Nephron progenitor cell (in vitro differentiated cells): Measurements from ENCODE around the gene ISG20L2.

ENCODE experiments used
- DNase-seq: peaks from one replicate; pipeline ENCODE4 v3.0.0; 2021
- H3K27ac Mint-ChIP-seq: 2 replicates; pipeline ENCODE4 v1.8.0; 2021; ENCODE audit warnings: mild to moderate bottlenecking, moderate library complexity, mixed read lengths
- H3K27me3 Mint-ChIP-seq: 2 replicates; pipeline ENCODE4 v1.8.0; 2021; ENCODE audit warnings: mild to moderate bottlenecking, low read depth, mixed read lengths; ENCODE audit not compliant: poor library complexity
- H3K36me3 Mint-ChIP-seq: 2 replicates; pipeline ENCODE4 v1.8.0; 2021; ENCODE audit warnings: low read depth, mixed read lengths
- H3K4me1 Mint-ChIP-seq: 2 replicates; pipeline ENCODE4 v1.8.0; 2021; ENCODE audit warnings: mixed read lengths
- H3K4me3 Mint-ChIP-seq: 2 replicates; pipeline ENCODE4 v1.8.0; 2021; ENCODE audit warnings: mild to moderate bottlenecking, moderate library complexity, mixed read lengths
- H3K9me3 Mint-ChIP-seq: 2 replicates; pipeline ENCODE4 v1.8.0; 2021; ENCODE audit warnings: mild to moderate bottlenecking, moderate library complexity, mixed read lengths
- TF ChIP-seq, protein P1 (sequence below): fragments of 200-600 bp; sonication (generic); IDR thresholded peaks from 2 replicates; pipeline ENCODE4 v1.5.0; 2021; ENCODE audit warnings: antibody characterized with exemption

ISG20L2 gene

DNA sequence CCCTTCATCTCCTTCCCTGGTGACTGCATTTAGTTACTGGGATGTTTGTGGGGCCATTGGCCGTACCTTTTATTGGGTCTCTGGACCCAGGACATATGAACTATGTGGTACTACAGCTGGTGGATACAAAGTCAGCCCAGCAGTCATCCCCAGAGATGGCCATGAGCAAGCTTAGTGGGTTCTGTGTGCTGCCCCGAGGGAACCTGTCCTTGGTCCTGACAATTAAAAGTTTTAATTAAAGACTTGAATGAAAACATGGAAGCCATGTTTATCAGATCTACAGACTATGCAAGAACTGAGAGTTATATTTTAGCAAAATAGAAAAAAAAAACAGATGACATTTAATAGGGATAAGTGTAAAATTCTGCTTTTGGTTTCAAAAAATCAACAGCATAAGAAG, 48.5 kb downstream of the ISG20L2 start:
- TF ChIP-seq, protein P1, sequence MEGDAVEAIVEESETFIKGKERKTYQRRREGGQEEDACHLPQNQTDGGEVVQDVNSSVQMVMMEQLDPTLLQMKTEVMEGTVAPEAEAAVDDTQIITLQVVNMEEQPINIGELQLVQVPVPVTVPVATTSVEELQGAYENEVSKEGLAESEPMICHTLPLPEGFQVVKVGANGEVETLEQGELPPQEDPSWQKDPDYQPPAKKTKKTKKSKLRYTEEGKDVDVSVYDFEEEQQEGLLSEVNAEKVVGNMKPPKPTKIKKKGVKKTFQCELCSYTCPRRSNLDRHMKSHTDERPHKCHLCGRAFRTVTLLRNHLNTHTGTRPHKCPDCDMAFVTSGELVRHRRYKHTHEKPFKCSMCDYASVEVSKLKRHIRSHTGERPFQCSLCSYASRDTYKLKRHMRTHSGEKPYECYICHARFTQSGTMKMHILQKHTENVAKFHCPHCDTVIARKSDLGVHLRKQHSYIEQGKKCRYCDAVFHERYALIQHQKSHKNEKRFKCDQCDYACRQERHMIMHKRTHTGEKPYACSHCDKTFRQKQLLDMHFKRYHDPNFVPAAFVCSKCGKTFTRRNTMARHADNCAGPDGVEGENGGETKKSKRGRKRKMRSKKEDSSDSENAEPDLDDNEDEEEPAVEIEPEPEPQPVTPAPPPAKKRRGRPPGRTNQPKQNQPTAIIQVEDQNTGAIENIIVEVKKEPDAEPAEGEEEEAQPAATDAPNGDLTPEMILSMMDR = no peak
- peaks cover 40% of the 10 kb centered on the region for H3K27me3 Mint-ChIP-seq

DNA sequence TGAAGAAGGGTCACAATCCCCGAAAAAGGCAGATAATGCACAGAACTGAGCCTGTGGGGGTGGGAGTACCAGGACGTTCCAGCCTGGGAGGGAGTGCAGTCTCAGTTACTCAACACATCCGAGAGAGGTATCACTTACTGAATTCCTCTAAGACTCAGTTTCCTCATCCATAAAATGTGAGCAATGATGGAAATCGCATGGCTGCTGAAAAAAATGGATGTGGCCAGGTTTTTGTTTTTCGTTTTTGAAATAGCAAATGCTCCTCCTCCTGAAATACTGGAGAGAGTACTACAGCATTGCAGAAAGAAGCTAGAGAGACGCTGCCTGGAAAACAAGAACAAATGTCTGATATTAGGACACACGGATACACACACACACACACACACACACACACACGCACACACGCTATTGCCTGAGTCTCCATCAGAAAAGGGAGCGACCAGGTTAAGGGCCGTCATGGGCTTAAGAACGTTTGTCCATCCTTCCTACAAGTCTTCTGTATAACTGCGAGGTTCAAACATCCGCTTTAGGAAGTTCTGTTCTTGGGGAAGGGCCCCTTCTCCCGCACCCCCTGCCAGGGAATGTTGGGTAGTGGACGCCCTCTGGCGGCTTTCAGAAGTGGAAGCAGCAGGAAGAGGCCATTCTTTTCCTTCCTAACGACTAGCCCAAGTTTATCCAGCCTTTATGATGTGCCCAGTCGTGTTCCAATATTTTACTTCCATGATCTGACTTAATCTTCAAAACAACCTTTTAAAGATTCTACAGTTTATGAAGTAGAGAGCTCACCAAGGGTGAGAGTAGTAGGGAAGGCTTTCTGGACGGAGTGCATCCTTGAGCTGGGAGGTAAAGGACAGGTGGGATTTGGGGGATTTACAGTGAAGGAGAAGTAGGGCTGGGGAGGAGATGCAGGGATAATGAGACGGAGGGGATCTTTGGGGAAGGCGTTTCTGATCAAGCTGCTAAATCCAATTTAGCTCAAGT, 50.7 kb downstream of the ISG20L2 start:
- TF ChIP-seq, protein P1 = peak; percentile 70
- peak; percentile 70 for DNase-seq

More for the DNA sequence above, 48.5 kb downstream of the ISG20L2 start:
- H3K4me1 Mint-ChIP-seq = peaks cover 49% of the 10 kb centered on the region
- no peak overlapping the region for H3K27ac Mint-ChIP-seq
- no peak for DNase-seq
- H3K36me3 Mint-ChIP-seq = peaks cover under 1% of the 10 kb centered on the region
- H3K4me3 Mint-ChIP-seq = no peak overlapping the region
- no peaks in the 10 kb centered on the region for H3K9me3 Mint-ChIP-seq

DNA sequence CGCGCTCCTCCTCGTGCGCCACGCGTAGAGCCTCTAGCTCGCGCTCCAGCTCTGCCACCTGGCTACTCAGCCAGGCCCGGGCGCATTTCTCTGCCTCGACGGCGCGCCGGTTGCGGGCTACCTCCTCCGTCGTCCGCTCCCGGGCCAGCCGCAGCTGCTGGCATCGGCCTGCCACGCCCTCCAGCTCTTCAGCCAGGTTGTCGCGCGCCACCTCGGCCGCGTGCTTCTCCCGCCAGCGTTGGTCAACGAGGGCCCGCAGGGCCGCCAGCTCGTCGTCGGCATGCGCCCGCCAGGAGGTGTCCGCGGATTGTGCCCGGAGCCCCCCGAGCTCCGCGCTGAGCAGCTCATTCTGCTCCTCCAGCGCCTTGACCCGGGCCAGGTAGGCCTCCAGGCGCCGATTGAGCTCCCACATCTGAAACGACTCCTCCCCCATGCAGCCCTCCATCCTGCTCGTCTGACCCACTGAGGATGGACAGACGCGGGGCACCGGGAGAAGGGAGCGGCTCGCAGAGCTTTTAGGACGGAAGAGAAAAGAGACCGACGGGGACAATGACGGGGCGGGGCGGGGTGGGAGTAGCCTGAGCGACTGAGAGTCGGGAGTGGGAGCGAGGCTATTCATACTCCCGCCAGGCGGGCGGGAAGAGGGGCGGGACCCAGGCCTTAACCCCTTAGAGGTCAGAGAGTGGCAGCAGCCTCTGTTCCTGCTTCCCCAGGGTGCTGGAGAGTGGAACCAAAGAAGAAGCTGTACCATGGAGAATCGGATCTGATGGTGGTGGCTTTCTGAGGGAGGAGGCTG, 51.5 kb downstream of the ISG20L2 start, which contains the start of gene NES:
Gene NES (minus strand): TSS at position 588 of the 796 bp plus-strand sequence. CDS start 143 bp downstream, at position 445.
- Mint-ChIP-seq H3K27me3 (peaks cover 33% of the 10 kb centered on the region), H3K27ac (peak within 1 kb of the TSS; percentile 93), H3K4me1 (peaks cover 60% of the 10 kb centered on the region), H3K36me3 (peaks cover 30% of the 10 kb centered on the region), H3K9me3 (peaks cover 5% of the 10 kb centered on the region), H3K4me3 (peak within 1 kb of the TSS; percentile 88)
- DNase-seq = peak; percentile 80
- TF ChIP-seq, protein P1 = no peak

More for the DNA sequence above, 50.7 kb downstream of the ISG20L2 start:
- H3K4me1 Mint-ChIP-seq = peaks cover 61% of the 10 kb centered on the region
- peaks cover 21% of the 10 kb centered on the region for H3K36me3 Mint-ChIP-seq
- peak overlapping the region; percentile 93 for H3K27ac Mint-ChIP-seq
- H3K27me3 Mint-ChIP-seq = peaks cover 33% of the 10 kb centered on the region
- peak overlapping the region; percentile 88 for H3K4me3 Mint-ChIP-seq
- no peaks in the 10 kb centered on the region for H3K9me3 Mint-ChIP-seq

DNA sequence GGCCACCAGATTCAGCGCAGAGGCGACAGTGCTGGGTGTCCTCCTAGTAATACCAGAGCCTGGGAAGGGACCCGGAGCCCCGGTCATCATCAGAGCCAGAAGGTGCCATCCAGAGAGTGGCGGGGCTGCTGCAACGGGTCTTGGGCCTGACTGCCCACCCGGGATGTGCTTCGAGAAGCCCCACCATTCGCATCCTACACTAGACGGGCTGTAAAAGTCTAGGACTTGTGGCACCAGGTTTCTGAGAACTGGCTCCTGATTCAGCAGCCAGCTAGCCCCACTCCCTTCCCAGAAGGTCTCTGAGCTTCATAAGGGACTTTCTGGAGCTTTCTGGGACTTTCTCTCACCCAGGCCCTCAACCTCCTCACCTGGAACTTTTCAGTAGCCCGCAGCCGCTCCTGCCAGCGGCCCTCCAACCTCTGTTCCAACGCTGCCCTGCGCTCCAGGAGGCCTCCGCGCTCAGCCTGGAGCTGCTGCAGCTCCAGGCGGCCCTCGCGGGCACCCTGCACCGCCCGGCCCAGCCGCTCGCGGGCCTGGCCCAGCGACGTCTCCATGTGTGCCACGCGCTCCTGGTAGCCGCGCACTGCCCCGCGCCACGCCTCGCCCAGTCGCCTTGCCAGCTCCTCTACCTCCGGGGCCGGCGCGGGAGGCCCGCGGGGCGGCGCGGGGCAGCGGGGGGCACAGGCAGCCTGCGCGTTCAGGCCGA, 52.3 kb downstream of the ISG20L2 start:
- DNase-seq = no peak
- H3K4me3 Mint-ChIP-seq = peak overlapping the region; percentile 87
- peak overlapping the region; percentile 83 for H3K27ac Mint-ChIP-seq
- peaks cover 5% of the 10 kb centered on the region for H3K9me3 Mint-ChIP-seq
- peaks cover 62% of the 10 kb centered on the region for H3K4me1 Mint-ChIP-seq
- peaks cover 37% of the 10 kb centered on the region for H3K36me3 Mint-ChIP-seq
- H3K27me3 Mint-ChIP-seq = peaks cover 33% of the 10 kb centered on the region
- TF ChIP-seq, protein P1 = no peak

DNA sequence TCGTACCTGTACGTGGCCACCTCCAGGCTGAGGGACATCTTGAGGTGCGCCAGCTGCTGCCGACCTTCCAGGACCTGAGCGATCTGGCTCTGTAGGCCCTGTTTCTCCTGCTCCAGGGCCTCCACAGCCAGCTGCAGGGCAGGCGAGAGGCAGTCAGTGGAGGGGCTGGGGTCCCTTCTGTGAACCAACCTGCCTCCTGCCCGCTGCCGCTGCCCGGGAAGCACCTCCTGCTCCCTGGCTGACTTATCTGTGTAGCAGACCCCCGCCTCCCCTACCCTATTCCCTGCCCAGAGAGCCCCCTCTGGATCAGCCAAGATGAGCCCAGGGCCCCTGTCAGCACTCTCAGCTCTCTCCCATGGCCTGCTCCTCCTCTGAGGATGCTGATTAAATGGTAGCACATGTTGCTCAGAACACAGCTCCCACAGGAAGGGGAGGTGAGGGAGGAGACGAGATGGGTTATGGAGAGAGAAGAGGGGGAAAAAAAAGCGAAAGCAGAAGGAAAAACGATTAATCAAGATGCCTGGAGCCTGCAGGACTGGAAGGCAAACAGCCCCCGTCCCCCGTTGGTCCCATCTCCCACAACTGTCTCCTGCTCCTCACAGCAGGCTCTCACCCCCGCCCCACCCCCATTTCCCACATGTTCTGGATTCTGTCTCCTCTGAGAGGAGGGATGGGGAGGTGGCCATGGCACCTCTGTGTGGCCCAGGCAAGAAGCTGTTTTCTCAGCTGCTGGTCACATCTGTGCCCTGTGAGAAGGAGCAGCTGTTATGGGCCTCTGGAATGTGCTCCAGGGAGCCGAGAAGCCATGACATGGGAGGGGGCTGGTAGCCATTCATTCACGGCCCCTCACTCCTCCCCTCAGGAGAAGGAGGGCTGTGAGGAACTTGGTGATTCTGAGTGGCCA, 53.1 kb downstream of the ISG20L2 start:
- Mint-ChIP-seq H3K4me1 (peaks cover 70% of the 10 kb centered on the region), H3K27ac (peak overlapping the region; percentile 83), H3K4me3 (peak overlapping the region; percentile 87), H3K9me3 (peaks cover 5% of the 10 kb centered on the region), H3K27me3 (peaks cover 27% of the 10 kb centered on the region), H3K36me3 (peaks cover 41% of the 10 kb centered on the region)
- DNase-seq = peak; percentile 63
- TF ChIP-seq, protein P1 = no peak
